HPDE6-E6E7 (cell line): Measurements from ENCODE around the gene CEACAM7.
A peak's percentile ranks its signal among the peaks of the same experiment; 100 is the strongest.
"Not testable (repeated sequence)": the region's sequence is repeated elsewhere in the genome, so short reads cannot be mapped to it uniquely, and the experiment has no call there.

Experiments
- DNase-seq: peaks from one replicate; pipeline ENCODE4 v3.0.0; 2011; ENCODE audit warnings: missing footprints; ENCODE audit errors: extremely low spot score

The CEACAM7 gene

GRCh38 chr19:41656756-41657155 lies 31.3 kb downstream of the CEACAM7 start:
- not testable (repeated sequence) for DNase-seq

GRCh38 chr19:41652250-41652649 lies 35.8 kb downstream of the CEACAM7 start:
- no peak for DNase-seq

GRCh38 chr19:41649827-41650226 lies 38.2 kb downstream of the CEACAM7 start:
- DNase-seq: no peak

- DNase-seq: no peak
These were observed 41.4 kb downstream of the CEACAM7 start for GRCh38 chr19:41646589-41647204.

DNA sequence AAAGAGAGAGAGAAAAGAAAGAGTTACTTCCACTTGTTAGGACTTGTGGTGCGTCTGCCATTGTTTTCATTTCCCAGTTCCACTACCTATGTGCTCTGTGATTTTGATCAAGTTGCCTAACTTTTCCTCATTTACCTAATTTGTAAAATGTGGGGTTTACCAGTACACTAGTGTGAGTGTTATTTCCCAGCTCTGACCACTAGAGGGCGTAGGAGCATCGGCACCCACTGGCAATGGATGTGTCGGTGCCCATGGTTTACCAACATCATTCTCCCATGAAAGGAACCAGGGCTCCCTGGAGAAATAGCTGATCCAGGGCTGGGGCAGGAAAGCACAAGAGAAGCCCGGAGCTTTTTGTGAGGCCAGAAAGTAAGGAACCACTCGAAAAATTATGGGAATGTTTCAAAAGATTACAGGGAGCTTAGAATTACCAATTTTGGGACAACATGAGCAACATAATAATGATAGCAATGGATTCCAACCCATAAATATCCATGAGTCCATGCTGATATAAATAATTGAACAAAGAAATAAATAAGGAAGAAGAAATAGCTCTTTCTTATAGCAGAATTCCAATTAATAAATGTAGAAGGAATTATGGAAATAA lies 46.1 kb downstream of the CEACAM7 start:
- DNase-seq: peak; percentile 69

- no peak for DNase-seq
These were observed 49.4 kb downstream of the CEACAM7 start for GRCh38 chr19:41638641-41639081.

- no peak for DNase-seq
These were observed 50.6 kb downstream of the CEACAM7 start for GRCh38 chr19:41637484-41637883.

DNA sequence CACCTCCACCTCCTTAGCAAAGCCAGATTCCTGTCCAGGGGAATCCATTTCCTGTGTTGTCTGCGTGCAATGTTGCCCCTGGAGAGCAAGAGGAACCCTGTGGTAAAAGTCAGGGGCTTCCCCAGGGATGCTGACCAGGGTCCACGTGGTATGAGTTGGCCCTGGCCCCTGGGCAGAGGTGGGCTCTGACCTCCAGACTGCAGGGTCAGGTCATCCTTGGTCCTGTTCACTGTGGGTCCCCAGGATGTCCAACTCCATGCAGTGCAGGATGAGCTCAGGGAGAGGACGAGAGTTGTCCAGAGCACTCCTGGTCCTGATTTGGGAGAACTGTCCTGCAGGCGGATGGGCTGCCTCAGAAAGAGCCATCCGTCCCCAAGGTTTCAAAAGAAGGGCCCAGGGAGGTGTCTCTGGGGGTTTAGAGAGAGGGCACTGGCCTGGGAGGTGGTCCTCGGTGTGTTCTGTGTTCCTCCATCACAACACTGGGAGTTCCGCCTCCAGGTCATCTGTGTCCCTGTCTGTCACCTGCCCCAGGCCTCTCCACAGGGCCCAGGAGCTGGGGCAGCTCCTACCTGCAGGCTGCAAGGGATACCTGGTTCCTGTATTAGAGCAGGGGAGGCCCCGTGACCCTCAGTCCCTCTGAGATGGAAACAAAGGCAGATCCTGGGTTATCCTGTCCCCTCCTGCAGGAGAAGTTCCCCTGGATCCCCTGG lies 59.9 kb downstream of the CEACAM7 start:
- no peak for DNase-seq

GRCh38 chr19:41626877-41627276 lies 61.2 kb downstream of the CEACAM7 start, which contains the start of gene CEACAM4:
TSS of gene CEACAM4 (minus strand) at chr19:41627074. CDS start at chr19:41626963, 111 bp downstream.
- DNase-seq: no peak

GRCh38 chr19:41626278-41626677 lies 61.8 kb downstream of the CEACAM7 start:
- no peak for DNase-seq

- DNase-seq: no peak
These were observed 63.1 kb downstream of the CEACAM7 start for GRCh38 chr19:41624937-41625336.

DNA sequence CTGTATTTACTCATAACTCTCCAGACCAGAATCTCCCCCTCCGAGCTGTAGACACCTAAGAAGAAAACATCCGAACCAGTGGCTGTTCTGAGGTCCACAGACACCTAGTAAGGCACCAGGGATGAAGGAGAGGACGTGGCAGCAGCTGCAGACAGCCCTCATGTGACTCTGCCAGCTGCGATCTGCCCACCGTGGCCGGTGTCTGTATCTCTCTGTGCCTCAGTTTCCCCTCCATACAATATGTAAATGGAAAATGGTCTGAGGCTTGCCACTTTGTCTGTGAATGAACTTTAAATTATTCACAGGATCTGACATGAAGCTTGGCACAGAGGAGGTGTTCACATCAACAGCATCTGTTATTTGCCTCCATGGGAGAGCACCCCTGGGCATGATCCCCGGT lies 63.6 kb downstream of the CEACAM7 start:
- DNase-seq: no peak

DNA sequence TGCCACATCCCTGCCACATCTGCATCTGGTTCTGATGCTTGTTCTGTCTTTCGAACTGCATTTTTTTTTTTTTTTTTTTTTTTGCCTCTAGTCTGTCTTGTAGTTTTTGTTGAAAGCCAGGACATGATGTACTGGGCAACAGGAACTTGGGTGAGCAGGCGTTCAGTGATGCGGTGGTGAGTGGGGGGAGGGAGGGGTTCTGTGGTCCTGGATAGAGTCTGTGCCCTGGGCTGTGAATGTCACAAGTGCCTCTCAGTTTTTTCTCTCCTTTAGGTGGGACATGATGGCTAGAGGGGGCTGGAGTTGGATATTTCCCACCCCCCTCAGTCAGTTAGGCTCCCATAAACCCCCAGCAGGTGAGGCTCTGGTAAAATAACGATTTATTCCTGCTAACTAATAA lies 64.7 kb downstream of the CEACAM7 start:
- no peak for DNase-seq
